GM23248 (cell line): ENCODE data around the gene FAM221B. TPM values are rescaled to one million over a fixed set of nuclear protein-coding genes. Genes with fewer than 3 reads are reported as not detected.

Source experiments
- DNase-seq: peaks from one replicate; pipeline ENCODE4 v3.0.0-alpha.2; 2015
- H2AFZ ChIP-seq: fragments of 200-600 bp; sonication (generic); 2 replicates; pipeline ENCODE4 v1.6.1; 2016; ENCODE audit warnings: antibody characterized with exemption
- H3F3A ChIP-seq: fragments of 200-600 bp; sonication (generic); 2 replicates; pipeline ENCODE4 v1.6.1; 2016; ENCODE audit warnings: mild to moderate bottlenecking, antibody characterized with exemption, mixed run types; ENCODE audit not compliant: insufficient read depth
- H3K27ac ChIP-seq: fragments of 200-600 bp; sonication (generic); 2 replicates; pipeline ENCODE4 v1.5.1; 2016; ENCODE audit warnings: mild to moderate bottlenecking
- H3K27me3 ChIP-seq: fragments of 200-600 bp; sonication (generic); replicated peaks from 2 replicates; pipeline ENCODE4 v1.6.1; 2016; ENCODE audit warnings: mild to moderate bottlenecking; ENCODE audit not compliant: insufficient read depth
- H3K36me3 ChIP-seq: fragments of 200-600 bp; sonication (generic); 2 replicates; pipeline ENCODE4 v1.6.1; 2016; ENCODE audit warnings: low read depth, mild to moderate bottlenecking
- H3K4me1 ChIP-seq: fragments of 200-600 bp; sonication (generic); 2 replicates; pipeline ENCODE4 v1.6.1; 2016; ENCODE audit warnings: mild to moderate bottlenecking; ENCODE audit not compliant: insufficient read depth
- H3K4me2 ChIP-seq: fragments of 200-600 bp; sonication (generic); one replicate; pipeline ENCODE4 v1.6.1; 2016; ENCODE audit warnings: mild to moderate bottlenecking; ENCODE audit not compliant: unreplicated experiment
- H3K4me3 ChIP-seq: fragments of 200-600 bp; sonication (generic); 2 replicates; pipeline ENCODE4 v1.5.1; 2016; ENCODE audit warnings: mild to moderate bottlenecking
- H3K79me2 ChIP-seq: fragments of 200-600 bp; sonication (generic); 2 replicates; pipeline ENCODE4 v1.6.1; 2016; ENCODE audit warnings: mild to moderate bottlenecking; ENCODE audit not compliant: insufficient read depth
- H3K9ac ChIP-seq: fragments of 200-600 bp; sonication (generic); 2 replicates; pipeline ENCODE4 v1.6.1; 2016; ENCODE audit warnings: mild to moderate bottlenecking
- H3K9me2 ChIP-seq: fragments of 200-600 bp; sonication (generic); 2 replicates; pipeline ENCODE4 v1.6.1; 2016; ENCODE audit warnings: mixed run types, mild to moderate bottlenecking, moderate library complexity; ENCODE audit not compliant: insufficient read depth
- H3K9me3 ChIP-seq: fragments of 200-600 bp; sonication (generic); one replicate; pipeline ENCODE4 v1.6.1; 2017; ENCODE audit warnings: low read depth
- H4K20me1 ChIP-seq: fragments of 200-600 bp; sonication (generic); 2 replicates; pipeline ENCODE4 v1.6.0; 2016; ENCODE audit not compliant: insufficient read depth
- EZH2 ChIP-seq: fragments of 200-600 bp; sonication (generic); IDR thresholded peaks from 2 replicates; pipeline ENCODE4 v1.6.1; 2018; ENCODE audit warnings: antibody characterized with exemption, mild to moderate bottlenecking; ENCODE audit not compliant: insufficient read depth, poor library complexity, severe bottlenecking
- EZH2phosphoT487 ChIP-seq: fragments of 200-600 bp; sonication (generic); IDR thresholded peaks from 2 replicates; pipeline ENCODE4 v1.6.1; 2018; ENCODE audit warnings: antibody characterized with exemption, moderate library complexity, mild to moderate bottlenecking, low read depth; ENCODE audit not compliant: insufficient read depth
- whole genome bisulfite sequencing, 2 experiments: methylation state at CpG; one replicate each; pipeline ENCODE4 v1.1.6; 2015 to 2017; ENCODE audit warnings: low lambda C conversion rate in 2 of 2, low coverage in 1 of 2; ENCODE audit errors: missing lambda C conversion rate in 2 of 2; 5-methylcytosine and 5-hydroxymethylcytosine counted together
- in situ Hi-C: fragments of 300-500 bp; cut with MboI; formaldehyde crosslinking; loops from 2 replicates; pipeline ENCODE4 v1.15.0; 2020
- polyA plus RNA-seq: library from polyadenylated mRNA; unstranded; fragments of >200 nt; fragmentation: Nextera tagmentation; extraction: Ambion mirVana; gene quantifications from 2 replicates; pipeline ENCODE4 v1.2.1, GENCODE V29; 2016
- total RNA-seq: library from RNA; depleted of rRNA; stranded (reverse); fragments of >200 nt; shearing (Covaris generic); gene quantifications from 2 replicates; pipeline ENCODE4 v1.2.3, GENCODE V29; 2014

FAM221B gene
- total and polyA plus RNA-seq, 2 experiments from 2014 or later, result not detected

DNA sequence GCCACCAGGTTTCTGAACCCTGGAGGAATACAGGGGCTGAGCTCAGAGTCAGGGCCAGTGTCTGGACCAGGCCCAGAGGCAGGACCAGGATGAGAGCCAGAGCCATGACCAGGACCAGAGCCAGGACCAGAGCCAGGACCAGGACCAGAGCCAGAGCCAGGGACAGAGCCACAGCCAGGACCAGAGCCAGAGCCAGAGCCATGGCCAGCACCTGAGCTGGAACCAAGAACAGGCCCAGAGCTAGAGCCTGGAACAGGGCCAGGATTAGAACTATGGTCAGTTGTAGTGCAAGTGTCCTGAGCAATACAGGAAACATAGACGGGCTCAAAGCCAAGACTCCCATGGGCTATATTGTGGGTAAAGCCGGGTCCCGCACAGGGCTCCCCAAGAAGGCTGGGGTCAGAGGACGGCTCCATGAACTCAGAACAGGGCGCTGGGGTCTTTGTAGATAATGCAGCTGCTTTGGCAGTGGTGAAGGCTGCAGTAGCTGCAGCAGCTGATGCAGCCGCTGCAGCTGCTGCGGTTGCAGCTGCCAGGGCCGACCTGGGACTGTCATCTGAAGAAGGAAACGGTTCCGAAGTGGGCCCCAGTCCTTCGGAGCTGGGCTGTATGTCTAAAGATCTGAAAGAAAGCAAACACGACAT, 17.0 kb downstream of the FAM221B start:
- peaks cover 7% of the 10 kb centered on the region for H3K4me1 ChIP-seq
- TF ChIP-seq EZH2 (no peak), EZH2phosphoT487 (no peak)
- in situ Hi-C loops, result no loop called here
- H3K9me2 ChIP-seq, result no peaks in the 10 kb centered on the region
- peak; percentile 52 for DNase-seq
- peak overlapping the region; percentile 78 for H3K4me3 ChIP-seq
- peak overlapping the region; percentile 93 for H2AFZ ChIP-seq
- H3K9ac ChIP-seq, result peak overlapping the region; percentile 72
- WGBS, 2 experiments, result 7 to 11% methylated on average over 12 of the region's 12 CpGs
- peak overlapping the region; percentile 81 for H3K4me2 ChIP-seq
- no peaks in the 10 kb centered on the region for H3K27me3 ChIP-seq
- H4K20me1 ChIP-seq, result no peaks in the 10 kb centered on the region
- peaks cover 14% of the 10 kb centered on the region; the same call in 1 of the 2 replicates for H3F3A ChIP-seq
- peak overlapping the region; percentile 57 for H3K27ac ChIP-seq
- no peaks in the 10 kb centered on the region for H3K36me3 ChIP-seq
- H3K79me2 ChIP-seq, result no peaks in the 10 kb centered on the region
- H3K9me3 ChIP-seq, result no peaks in the 10 kb centered on the region

DNA sequence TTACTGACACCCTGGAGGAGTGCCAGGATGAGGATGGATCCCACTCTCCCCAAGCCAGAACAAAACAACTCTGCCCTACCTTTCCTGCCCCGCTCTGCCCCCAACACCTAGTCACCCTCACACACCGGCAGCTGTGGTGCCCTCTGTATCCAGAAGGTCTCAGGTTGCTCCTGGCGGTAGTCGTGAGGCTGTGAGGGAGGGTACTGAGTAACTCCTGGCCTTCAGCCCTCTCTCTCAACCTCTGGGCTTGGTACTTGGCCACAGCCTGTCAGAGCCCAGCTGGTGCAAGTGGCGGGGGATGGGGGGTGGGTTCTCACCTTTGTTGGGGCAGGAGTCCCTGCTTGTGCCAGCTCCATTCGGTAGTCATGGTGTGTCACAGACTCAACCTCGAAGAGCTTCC, 18.4 kb downstream of the FAM221B start:
- no peaks in the 10 kb centered on the region for H3K79me2 ChIP-seq
- no peak for DNase-seq
- TF ChIP-seq EZH2phosphoT487 (no peak), EZH2 (no peak)
- peaks cover 4% of the 10 kb centered on the region for H3K4me1 ChIP-seq
- H3K4me2 ChIP-seq, result no peak overlapping the region
- H3K9me3 ChIP-seq, result no peaks in the 10 kb centered on the region
- no peak overlapping the region for H3K4me3 ChIP-seq
- no peak overlapping the region for H3K9ac ChIP-seq
- no peaks in the 10 kb centered on the region for H3K27me3 ChIP-seq
- no peaks in the 10 kb centered on the region for H4K20me1 ChIP-seq
- no peaks in the 10 kb centered on the region for H3K9me2 ChIP-seq
- no peak overlapping the region for H2AFZ ChIP-seq
- 84 to 87% methylated on average over 7 of the region's 7 CpGs for WGBS, 2 experiments
- H3K36me3 ChIP-seq, result no peaks in the 10 kb centered on the region
- H3K27ac ChIP-seq, result no peak overlapping the region
- in situ Hi-C loops, result no loop called here
- H3F3A ChIP-seq, result peaks cover 10% of the 10 kb centered on the region; the same call in 1 of the 2 replicates

DNA sequence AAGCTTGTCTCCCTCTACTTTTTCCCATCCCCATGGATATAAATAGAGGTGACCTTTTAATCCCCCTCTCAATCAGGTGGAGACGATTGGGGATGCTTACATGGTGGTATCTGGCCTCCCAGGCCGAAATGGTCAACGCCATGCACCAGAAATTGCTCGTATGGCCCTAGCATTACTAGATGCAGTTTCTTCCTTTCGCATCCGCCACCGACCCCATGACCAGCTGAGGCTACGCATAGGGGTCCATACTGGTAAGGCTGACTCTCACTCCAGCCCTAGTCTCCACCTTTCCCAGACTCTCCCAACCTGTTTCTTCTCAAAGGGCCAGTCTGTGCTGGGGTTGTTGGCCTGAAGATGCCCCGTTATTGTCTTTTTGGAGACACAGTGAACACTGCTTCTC, 20.1 kb downstream of the FAM221B start:
- Histone ChIP-seq H3K9ac (no peak overlapping the region), H2AFZ (no peak overlapping the region), H3K27me3 (no peaks in the 10 kb centered on the region), H3K4me1 (no peaks in the 10 kb centered on the region), H3K4me3 (no peak overlapping the region), H3K27ac (no peak overlapping the region), H3K4me2 (no peak overlapping the region), H3K79me2 (no peaks in the 10 kb centered on the region), H4K20me1 (no peaks in the 10 kb centered on the region), H3K36me3 (peaks cover 4% of the 10 kb centered on the region; the same call in 1 of the 2 replicates), H3K9me2 (no peaks in the 10 kb centered on the region), H3F3A (0 out of 2 replicates have a peak, but pooled peaks cover under 1% of the 10 kb centered on the region), H3K9me3 (no peaks in the 10 kb centered on the region)
- TF ChIP-seq EZH2phosphoT487 (no peak), EZH2 (no peak)
- WGBS, 2 experiments, result 88 to 89% methylated on average over 9 of the region's 9 CpGs
- DNase-seq, result no peak
- in situ Hi-C loops, result no loop called here

DNA sequence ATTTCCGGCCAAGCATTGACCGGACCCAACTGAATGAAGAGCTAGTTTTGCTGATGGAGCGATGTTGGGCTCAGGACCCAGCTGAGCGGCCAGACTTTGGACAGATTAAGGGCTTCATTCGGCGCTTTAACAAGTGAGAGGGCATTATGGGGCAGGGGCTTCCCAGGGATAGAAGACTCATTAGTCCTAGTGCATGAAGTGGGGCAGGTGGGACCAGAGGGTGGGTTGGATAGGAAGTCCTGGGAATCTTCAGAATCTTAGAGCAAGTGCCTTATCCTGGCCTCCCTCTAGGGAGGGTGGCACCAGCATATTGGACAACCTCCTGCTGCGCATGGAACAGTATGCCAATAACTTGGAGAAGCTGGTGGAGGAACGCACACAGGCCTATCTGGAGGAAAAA, 22.4 kb downstream of the FAM221B start:
- no peaks in the 10 kb centered on the region for H3K9me3 ChIP-seq
- no peaks in the 10 kb centered on the region for H3F3A ChIP-seq
- no peak for DNase-seq
- H3K9me2 ChIP-seq, result no peaks in the 10 kb centered on the region
- H3K79me2 ChIP-seq, result no peaks in the 10 kb centered on the region
- TF ChIP-seq EZH2phosphoT487, result no peak
- H3K9ac ChIP-seq, result no peak overlapping the region
- H4K20me1 ChIP-seq, result no peaks in the 10 kb centered on the region
- H3K27ac ChIP-seq, result no peak overlapping the region
- H3K36me3 ChIP-seq, result peaks cover 16% of the 10 kb centered on the region
- no peaks in the 10 kb centered on the region for H3K27me3 ChIP-seq
- H2AFZ ChIP-seq, result no peak overlapping the region
- H3K4me3 ChIP-seq, result no peak overlapping the region
- in situ Hi-C loops, result no loop called here
- WGBS, 2 experiments, result 95 to 96% methylated on average over 8 of the region's 8 CpGs
- H3K4me2 ChIP-seq, result no peak overlapping the region
- H3K4me1 ChIP-seq, result no peaks in the 10 kb centered on the region
